ENCODE measurements around the gene PTPRU.

Gene PTPRU

DNA sequence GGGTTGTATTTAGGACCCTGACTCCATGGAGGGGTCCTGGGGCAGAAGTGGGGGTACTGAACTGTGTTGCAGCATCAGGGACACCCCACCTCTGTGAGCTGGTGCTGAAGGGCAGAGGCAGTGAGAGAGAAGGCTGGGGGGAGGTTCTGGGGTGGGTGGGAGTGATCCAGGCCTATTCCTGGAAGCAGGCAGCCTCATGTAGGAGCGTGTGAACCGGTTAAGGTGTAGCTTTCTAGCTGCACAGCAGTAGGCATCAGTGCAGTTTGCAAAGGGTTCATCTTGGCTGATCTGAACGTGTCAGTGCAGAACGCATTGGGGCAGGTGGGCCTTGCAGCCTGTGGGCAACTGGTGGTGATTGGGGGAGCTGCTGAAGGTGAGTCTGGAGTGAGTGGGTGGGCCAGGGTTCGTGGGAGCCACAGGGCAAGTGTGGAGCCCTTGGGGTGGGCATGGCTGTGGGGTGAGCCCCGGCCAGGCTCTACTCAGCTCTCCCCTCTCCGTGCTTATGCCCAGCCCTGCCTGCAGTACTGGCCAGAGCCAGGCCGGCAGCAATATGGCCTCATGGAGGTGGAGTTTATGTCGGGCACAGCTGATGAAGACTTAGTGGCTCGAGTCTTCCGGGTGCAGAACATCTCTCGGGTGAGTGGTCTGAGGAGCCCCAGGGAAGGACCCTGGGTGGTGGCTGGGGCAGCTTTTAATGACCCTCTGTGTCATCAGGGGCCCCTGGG is 86.7 kb downstream of the PTPRU start (continued):
- TF ChIP-seq ZNF518A (tag by site-specific recombination; conservative IDR thresholded peaks at IDR 0.05; ENCODE audit: low read depth) (no peak), ZNF660 (tag by site-specific recombination; IDR thresholded peaks at IDR 0.05) (no peak), ZNF184 (tag by site-specific recombination; IDR thresholded peaks at IDR 0.05) (no peak), ZNF366 (tag by site-specific recombination; conservative IDR thresholded peaks at IDR 0.05) (no peak), ZNF202 (tag by site-specific recombination; IDR thresholded peaks at IDR 0.05; ENCODE audit: borderline replicate concordance) (no peak), ZNF510 (tag by site-specific recombination; IDR thresholded peaks at IDR 0.05; ENCODE audit: insufficient replicate concordance) (no peak), ZSCAN30 (tag by site-specific recombination; IDR thresholded peaks at IDR 0.05) (no peak), ZNF391 (tag by site-specific recombination; IDR thresholded peaks at IDR 0.05; ENCODE audit: borderline replicate concordance, low read depth) (no peak), MYNN (tag by site-specific recombination; IDR thresholded peaks at IDR 0.05; ENCODE audit: borderline replicate concordance) (no peak), YY2 (tag by site-specific recombination; IDR thresholded peaks at IDR 0.05) (no peak), ZNF211 (tag by site-specific recombination; IDR thresholded peaks at IDR 0.05; ENCODE audit: low read depth) (no peak)
- TF ChIP-seq, protein P1, sequence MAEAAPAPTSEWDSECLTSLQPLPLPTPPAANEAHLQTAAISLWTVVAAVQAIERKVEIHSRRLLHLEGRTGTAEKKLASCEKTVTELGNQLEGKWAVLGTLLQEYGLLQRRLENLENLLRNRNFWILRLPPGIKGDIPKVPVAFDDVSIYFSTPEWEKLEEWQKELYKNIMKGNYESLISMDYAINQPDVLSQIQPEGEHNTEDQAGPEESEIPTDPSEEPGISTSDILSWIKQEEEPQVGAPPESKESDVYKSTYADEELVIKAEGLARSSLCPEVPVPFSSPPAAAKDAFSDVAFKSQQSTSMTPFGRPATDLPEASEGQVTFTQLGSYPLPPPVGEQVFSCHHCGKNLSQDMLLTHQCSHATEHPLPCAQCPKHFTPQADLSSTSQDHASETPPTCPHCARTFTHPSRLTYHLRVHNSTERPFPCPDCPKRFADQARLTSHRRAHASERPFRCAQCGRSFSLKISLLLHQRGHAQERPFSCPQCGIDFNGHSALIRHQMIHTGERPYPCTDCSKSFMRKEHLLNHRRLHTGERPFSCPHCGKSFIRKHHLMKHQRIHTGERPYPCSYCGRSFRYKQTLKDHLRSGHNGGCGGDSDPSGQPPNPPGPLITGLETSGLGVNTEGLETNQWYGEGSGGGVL (tag by site-specific recombination; IDR thresholded peaks at IDR 0.05): no peak

DNA sequence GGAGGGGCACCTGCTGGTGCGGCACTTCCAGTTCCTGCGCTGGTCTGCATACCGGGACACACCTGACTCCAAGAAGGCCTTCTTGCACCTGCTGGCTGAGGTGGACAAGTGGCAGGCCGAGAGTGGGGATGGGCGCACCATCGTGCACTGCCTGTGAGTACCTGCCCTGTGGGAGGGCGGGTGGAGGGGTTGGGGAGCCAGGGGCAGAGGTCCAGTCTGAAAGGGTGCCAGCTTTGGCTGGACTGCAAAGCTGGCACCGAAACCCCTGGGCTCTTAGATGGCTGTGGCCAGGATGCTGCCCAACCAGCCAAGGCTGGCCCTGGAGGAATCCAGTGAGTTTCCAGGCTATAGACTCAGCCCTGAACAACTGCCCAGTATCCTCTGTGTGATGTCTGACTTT is 87.3 kb downstream of the PTPRU start:
- no peaks in the 10 kb centered on the region for H3K9me3 ChIP-seq (ENCODE audit: control insufficient read depth, insufficient read depth, low read depth, low read length)
- H3K36me3 ChIP-seq (ENCODE audit: control insufficient read depth in 2 of 2, insufficient read depth in 1 of 2, low read length in 2 of 2): peaks cover 0 to 67% of the 10 kb centered on the region in 2 experiments; a peak in 2 of 3 replicates
- POLR2A ChIA-PET: no interaction called here
- H3K4me3 ChIP-seq (ENCODE audit: low read depth, low read length): no peak overlapping the region
- no peaks in the 10 kb centered on the region for H3K4me1 ChIP-seq (ENCODE audit: control insufficient read depth, insufficient read depth, low read length)
- CTCF ChIA-PET: interaction anchor here (4.9 kb wide), 1 partner anchor 8 kb away, joined by 20 read pairs; no protein-coding TSS in a partner anchor
- H3K27ac ChIP-seq (ENCODE audit: extremely low read depth, low read depth, low read length): no peak overlapping the region
- TF ChIP-seq ZNF426 (tag by site-specific recombination; IDR thresholded peaks at IDR 0.05) (no peak), ATF2 (tag by site-specific recombination; IDR thresholded peaks at IDR 0.05; ENCODE audit: low read depth) (no peak), ZNF843 (tag by site-specific recombination; IDR thresholded peaks at IDR 0.05) (no peak), ZNF202 (tag by site-specific recombination; IDR thresholded peaks at IDR 0.05; ENCODE audit: borderline replicate concordance) (no peak), ZSCAN30 (tag by site-specific recombination; IDR thresholded peaks at IDR 0.05) (no peak)
- TF ChIP-seq, protein P2, sequence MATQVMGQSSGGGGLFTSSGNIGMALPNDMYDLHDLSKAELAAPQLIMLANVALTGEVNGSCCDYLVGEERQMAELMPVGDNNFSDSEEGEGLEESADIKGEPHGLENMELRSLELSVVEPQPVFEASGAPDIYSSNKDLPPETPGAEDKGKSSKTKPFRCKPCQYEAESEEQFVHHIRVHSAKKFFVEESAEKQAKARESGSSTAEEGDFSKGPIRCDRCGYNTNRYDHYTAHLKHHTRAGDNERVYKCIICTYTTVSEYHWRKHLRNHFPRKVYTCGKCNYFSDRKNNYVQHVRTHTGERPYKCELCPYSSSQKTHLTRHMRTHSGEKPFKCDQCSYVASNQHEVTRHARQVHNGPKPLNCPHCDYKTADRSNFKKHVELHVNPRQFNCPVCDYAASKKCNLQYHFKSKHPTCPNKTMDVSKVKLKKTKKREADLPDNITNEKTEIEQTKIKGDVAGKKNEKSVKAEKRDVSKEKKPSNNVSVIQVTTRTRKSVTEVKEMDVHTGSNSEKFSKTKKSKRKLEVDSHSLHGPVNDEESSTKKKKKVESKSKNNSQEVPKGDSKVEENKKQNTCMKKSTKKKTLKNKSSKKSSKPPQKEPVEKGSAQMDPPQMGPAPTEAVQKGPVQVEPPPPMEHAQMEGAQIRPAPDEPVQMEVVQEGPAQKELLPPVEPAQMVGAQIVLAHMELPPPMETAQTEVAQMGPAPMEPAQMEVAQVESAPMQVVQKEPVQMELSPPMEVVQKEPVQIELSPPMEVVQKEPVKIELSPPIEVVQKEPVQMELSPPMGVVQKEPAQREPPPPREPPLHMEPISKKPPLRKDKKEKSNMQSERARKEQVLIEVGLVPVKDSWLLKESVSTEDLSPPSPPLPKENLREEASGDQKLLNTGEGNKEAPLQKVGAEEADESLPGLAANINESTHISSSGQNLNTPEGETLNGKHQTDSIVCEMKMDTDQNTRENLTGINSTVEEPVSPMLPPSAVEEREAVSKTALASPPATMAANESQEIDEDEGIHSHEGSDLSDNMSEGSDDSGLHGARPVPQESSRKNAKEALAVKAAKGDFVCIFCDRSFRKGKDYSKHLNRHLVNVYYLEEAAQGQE (tag by site-specific recombination; IDR thresholded peaks at IDR 0.05): no peak
- TF ChIP-seq, protein P3, sequence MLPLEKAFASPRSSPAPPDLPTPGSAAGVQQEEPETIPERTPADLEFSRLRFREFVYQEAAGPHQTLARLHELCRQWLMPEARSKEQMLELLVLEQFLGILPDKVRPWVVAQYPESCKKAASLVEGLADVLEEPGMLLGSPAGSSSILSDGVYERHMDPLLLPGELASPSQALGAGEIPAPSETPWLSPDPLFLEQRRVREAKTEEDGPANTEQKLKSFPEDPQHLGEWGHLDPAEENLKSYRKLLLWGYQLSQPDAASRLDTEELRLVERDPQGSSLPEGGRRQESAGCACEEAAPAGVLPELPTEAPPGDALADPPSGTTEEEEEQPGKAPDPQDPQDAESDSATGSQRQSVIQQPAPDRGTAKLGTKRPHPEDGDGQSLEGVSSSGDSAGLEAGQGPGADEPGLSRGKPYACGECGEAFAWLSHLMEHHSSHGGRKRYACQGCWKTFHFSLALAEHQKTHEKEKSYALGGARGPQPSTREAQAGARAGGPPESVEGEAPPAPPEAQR (tag by site-specific recombination; IDR thresholded peaks at IDR 0.05): no peak
- TF ChIP-seq, protein P4, sequence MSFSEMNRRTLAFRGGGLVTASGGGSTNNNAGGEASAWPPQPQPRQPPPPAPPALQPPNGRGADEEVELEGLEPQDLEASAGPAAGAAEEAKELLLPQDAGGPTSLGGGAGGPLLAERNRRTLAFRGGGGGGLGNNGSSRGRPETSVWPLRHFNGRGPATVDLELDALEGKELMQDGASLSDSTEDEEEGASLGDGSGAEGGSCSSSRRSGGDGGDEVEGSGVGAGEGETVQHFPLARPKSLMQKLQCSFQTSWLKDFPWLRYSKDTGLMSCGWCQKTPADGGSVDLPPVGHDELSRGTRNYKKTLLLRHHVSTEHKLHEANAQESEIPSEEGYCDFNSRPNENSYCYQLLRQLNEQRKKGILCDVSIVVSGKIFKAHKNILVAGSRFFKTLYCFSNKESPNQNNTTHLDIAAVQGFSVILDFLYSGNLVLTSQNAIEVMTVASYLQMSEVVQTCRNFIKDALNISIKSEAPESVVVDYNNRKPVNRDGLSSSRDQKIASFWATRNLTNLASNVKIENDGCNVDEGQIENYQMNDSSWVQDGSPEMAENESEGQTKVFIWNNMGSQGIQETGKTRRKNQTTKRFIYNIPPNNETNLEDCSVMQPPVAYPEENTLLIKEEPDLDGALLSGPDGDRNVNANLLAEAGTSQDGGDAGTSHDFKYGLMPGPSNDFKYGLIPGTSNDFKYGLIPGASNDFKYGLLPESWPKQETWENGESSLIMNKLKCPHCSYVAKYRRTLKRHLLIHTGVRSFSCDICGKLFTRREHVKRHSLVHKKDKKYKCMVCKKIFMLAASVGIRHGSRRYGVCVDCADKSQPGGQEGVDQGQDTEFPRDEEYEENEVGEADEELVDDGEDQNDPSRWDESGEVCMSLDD (tag by site-specific recombination; IDR thresholded peaks at IDR 0.05): no peak
